Adipocyte (in vitro differentiated cells): ENCODE results near the gene NFATC2.

Source experiments
- DNase-seq: peaks from one replicate; pipeline ENCODE4 v3.0.0-alpha.2; 2015; ENCODE audit warnings: low read depth
- H3K27me3 ChIP-seq: replicated peaks from 2 replicates; pipeline ENCODE4 v1.7.0; 2013; ENCODE audit warnings: mild to moderate bottlenecking, low read length, moderate library complexity; ENCODE audit not compliant: control insufficient read depth, insufficient read depth
- H3K36me3 ChIP-seq: 2 replicates; pipeline ENCODE4 v1.7.0; 2013; ENCODE audit warnings: low read length, mild to moderate bottlenecking, moderate library complexity; ENCODE audit not compliant: control insufficient read depth, insufficient read depth, severe bottlenecking
- H3K4me1 ChIP-seq: 2 replicates; pipeline ENCODE4 v1.7.0; 2013; ENCODE audit warnings: mild to moderate bottlenecking, low read length, moderate library complexity; ENCODE audit not compliant: control insufficient read depth, insufficient read depth
- H3K4me3 ChIP-seq: 2 replicates; pipeline ENCODE4 v1.7.0; 2013; ENCODE audit warnings: mild to moderate bottlenecking, low read length, moderate library complexity
- H3K9ac ChIP-seq: 2 replicates; pipeline ENCODE4 v1.7.0; 2013; ENCODE audit warnings: mild to moderate bottlenecking, low read length, moderate library complexity
- H3K9me3 ChIP-seq: 2 replicates; pipeline ENCODE4 v1.7.0; 2013; ENCODE audit warnings: mild to moderate bottlenecking, low read length, moderate library complexity; ENCODE audit not compliant: control insufficient read depth

Gene NFATC2

GRCh38 chr20:51366155-51366886 lies 176.2 kb downstream of the NFATC2 start:
- Histone ChIP-seq H3K36me3 (no peaks in the 10 kb centered on the region), H3K4me1 (peaks cover 18% of the 10 kb centered on the region), H3K4me3 (peak overlapping the region; percentile 14), H3K9ac (peak overlapping the region; percentile 37), H3K9me3 (peaks cover 17% of the 10 kb centered on the region), H3K27me3 (no peaks in the 10 kb centered on the region)
- peak; percentile 98 for DNase-seq

GRCh38 chr20:51365670-51366069 lies 176.8 kb downstream of the NFATC2 start:
- Histone ChIP-seq H3K4me1 (peaks cover 19% of the 10 kb centered on the region), H3K9me3 (peaks cover 17% of the 10 kb centered on the region), H3K36me3 (no peaks in the 10 kb centered on the region), H3K27me3 (no peaks in the 10 kb centered on the region), H3K9ac (peak overlapping the region; percentile 37), H3K4me3 (peak overlapping the region; percentile 14)
- peak; percentile 75 for DNase-seq

GRCh38 chr20:51363813-51364212 lies 178.7 kb downstream of the NFATC2 start:
- peaks cover 17% of the 10 kb centered on the region for H3K9me3 ChIP-seq

GRCh38 chr20:51363378-51363777 lies 179.1 kb downstream of the NFATC2 start:
- peaks cover 27% of the 10 kb centered on the region for H3K4me1 ChIP-seq
- peaks cover 17% of the 10 kb centered on the region for H3K9me3 ChIP-seq
- H3K9ac ChIP-seq = no peak overlapping the region
- no peaks in the 10 kb centered on the region for H3K27me3 ChIP-seq
- H3K36me3 ChIP-seq = no peaks in the 10 kb centered on the region
- DNase-seq = no peak
- H3K4me3 ChIP-seq = no peak overlapping the region

More at GRCh38 chr20:51363813-51364212, 178.7 kb downstream of the NFATC2 start:
- H3K4me1 ChIP-seq = peaks cover 27% of the 10 kb centered on the region
- DNase-seq = no peak
- H3K36me3 ChIP-seq = no peaks in the 10 kb centered on the region
- H3K9ac ChIP-seq = no peak overlapping the region
- H3K27me3 ChIP-seq = no peaks in the 10 kb centered on the region
- H3K4me3 ChIP-seq = no peak overlapping the region

- Histone ChIP-seq H3K4me3 (no peak overlapping the region), H3K27me3 (no peaks in the 10 kb centered on the region), H3K9me3 (peaks cover 17% of the 10 kb centered on the region), H3K9ac (no peak overlapping the region), H3K4me1 (peaks cover 27% of the 10 kb centered on the region), H3K36me3 (no peaks in the 10 kb centered on the region)
- no peak for DNase-seq
Observed at GRCh38 chr20:51362254-51362653, 180.3 kb downstream of the NFATC2 start.

- peaks cover 19% of the 10 kb centered on the region for H3K4me1 ChIP-seq
Observed at GRCh38 chr20:51361258-51361657, 181.3 kb downstream of the NFATC2 start.

DNA sequence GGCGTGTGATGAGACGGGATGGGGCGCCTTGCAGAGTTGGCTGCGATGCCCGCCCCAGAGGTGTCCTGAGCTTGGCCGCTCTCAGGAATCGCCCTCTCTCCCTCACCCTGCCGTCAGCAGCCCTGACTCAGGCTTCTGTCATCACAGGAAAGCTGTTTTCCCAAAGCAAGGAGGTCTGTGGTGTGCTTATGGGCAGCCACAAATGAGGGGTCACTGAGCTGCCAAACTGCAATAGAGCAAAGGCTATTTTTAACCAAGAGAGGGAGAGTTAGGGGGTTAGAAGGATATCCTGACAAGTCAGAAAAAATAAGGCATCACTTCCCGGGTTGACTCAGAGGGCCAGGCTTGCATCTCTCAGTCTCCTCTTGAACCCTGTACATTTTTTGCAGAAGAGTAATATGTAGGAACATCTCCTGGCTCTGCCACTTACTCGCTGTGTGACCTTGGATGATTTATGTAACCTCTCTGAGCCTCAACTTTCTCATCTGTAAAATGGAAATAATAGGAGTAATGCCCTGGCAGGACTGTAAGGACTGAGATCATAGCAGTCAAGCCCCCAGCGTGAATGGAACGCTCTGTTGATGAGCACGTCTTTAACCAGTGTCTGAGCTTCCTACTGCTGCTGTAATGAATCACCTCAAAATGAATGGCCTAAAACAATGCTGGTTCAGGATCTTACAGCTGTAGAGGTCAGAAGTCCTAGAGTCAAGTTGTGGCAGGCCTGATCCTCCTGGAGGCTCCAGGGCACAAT lies 181.9 kb downstream of the NFATC2 start:
- no peaks in the 10 kb centered on the region for H3K27me3 ChIP-seq
- no peak overlapping the region for H3K4me3 ChIP-seq
- H3K4me1 ChIP-seq = peaks cover 15% of the 10 kb centered on the region
- H3K9me3 ChIP-seq = peaks cover 17% of the 10 kb centered on the region
- no peaks in the 10 kb centered on the region for H3K36me3 ChIP-seq
- peak; percentile 89 for DNase-seq
- no peak overlapping the region for H3K9ac ChIP-seq

More at GRCh38 chr20:51361258-51361657, 181.3 kb downstream of the NFATC2 start:
- H3K9me3 ChIP-seq = peaks cover 17% of the 10 kb centered on the region
- H3K27me3 ChIP-seq = no peaks in the 10 kb centered on the region
- H3K4me3 ChIP-seq = no peak overlapping the region
- H3K36me3 ChIP-seq = no peaks in the 10 kb centered on the region
- H3K9ac ChIP-seq = no peak overlapping the region
- no peak for DNase-seq

- no peaks in the 10 kb centered on the region for H3K27me3 ChIP-seq
- H3K4me1 ChIP-seq = peaks cover 9% of the 10 kb centered on the region
- H3K4me3 ChIP-seq = no peak overlapping the region
- DNase-seq = no peak
- no peak overlapping the region for H3K9ac ChIP-seq
- no peaks in the 10 kb centered on the region for H3K36me3 ChIP-seq
- peaks cover 17% of the 10 kb centered on the region for H3K9me3 ChIP-seq
Observed at GRCh38 chr20:51359947-51360346, 182.6 kb downstream of the NFATC2 start.

DNA sequence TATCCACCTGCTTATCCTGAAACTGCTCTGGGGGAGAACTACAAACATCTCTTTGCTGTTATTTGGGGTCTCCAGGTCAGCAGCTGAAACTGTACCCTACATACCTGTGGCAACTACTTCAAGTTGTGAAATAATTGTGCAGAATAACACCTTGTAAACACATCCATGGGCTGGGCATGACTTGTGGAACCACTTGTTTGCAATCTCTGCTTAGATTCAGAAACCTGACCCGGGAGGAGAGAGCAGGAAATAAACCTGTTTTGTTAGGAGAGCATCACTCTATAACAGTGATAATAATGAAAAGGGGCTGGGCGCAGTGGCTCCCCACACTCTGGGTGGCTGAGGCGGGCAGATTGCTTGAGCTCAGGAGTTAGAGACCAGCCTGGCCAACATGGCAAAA lies 183.1 kb downstream of the NFATC2 start:
- Histone ChIP-seq H3K4me3 (no peak overlapping the region), H3K36me3 (no peaks in the 10 kb centered on the region), H3K9me3 (peaks cover 17% of the 10 kb centered on the region), H3K9ac (no peak overlapping the region), H3K4me1 (peaks cover 9% of the 10 kb centered on the region), H3K27me3 (no peaks in the 10 kb centered on the region)
- DNase-seq = no peak

DNA sequence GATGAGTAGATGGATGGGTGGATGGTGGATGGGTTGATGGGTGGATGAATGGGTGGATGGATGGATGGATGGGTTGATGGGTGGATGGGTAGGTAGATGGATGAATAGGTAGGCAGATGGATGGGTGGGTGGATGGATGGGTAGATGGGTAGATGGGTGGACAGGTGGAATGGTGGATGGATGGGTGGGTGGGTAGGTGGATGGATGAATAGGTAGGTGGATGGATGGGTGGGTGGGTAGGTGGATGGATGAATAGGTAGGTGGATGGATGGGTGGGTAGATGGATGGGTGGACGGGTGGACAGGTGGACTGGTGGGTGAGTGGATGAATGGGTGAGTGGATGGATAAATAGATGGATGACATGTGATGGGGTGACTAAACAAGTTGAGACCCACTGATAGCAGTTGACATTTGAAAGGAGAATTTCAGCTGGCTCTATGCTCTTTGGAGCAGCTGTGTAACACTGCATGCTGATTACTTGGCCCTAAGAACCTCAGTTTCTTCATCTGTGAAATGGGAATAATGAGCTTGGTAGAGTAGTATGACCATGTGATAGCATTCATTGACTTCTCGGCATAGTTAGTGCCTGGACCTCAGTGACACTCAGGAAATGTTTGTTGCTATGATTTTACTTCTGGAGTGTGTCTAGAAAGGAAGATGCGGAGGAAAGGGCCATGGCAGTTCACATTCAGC lies 184.3 kb downstream of the NFATC2 start:
- DNase-seq = no peak
- H3K4me3 ChIP-seq = no peak overlapping the region
- H3K27me3 ChIP-seq = no peaks in the 10 kb centered on the region
- H3K9ac ChIP-seq = no peak overlapping the region
- H3K36me3 ChIP-seq = no peaks in the 10 kb centered on the region
- peaks cover 9% of the 10 kb centered on the region for H3K4me1 ChIP-seq
- H3K9me3 ChIP-seq = peaks cover 5% of the 10 kb centered on the region

- Histone ChIP-seq H3K4me3 (no peak overlapping the region), H3K9me3 (no peaks in the 10 kb centered on the region), H3K27me3 (no peaks in the 10 kb centered on the region), H3K36me3 (no peaks in the 10 kb centered on the region), H3K9ac (no peak overlapping the region), H3K4me1 (peaks cover 9% of the 10 kb centered on the region)
- DNase-seq = no peak
Observed at GRCh38 chr20:51357543-51357942, 185.0 kb downstream of the NFATC2 start.
